Measurements from ENCODE around the gene YRDC.

GRCh38 chr1:37841652-37842051 lies 33.6 kb upstream of the YRDC start:
- no peak for TF ChIP-seq CTCF (IDR thresholded peaks at IDR 0.05)
- no peak for TF ChIP-seq ZFX (IDR thresholded peaks at IDR 0.05; ENCODE audit: borderline replicate concordance)
